Hematopoietic multipotent progenitor cell treated with erythropoietin and hydrocortisone succinate and interleukin-3 and kit ligand, for 4 days (in vitro differentiated cells): ENCODE results near the gene JMJD6.
A peak's percentile ranks its signal among the peaks of the same experiment; 100 is the strongest.
"Not testable (repeated sequence)": the region's sequence is repeated elsewhere in the genome, so short reads cannot be mapped to it uniquely, and the experiment has no call there.

ENCODE experiments used
- DNase-seq: peaks from one replicate; pipeline ENCODE4 v3.0.0-alpha.2; 2015

JMJD6 gene

GRCh38 chr17:76736349-76737081 lies 10.1 kb upstream of the JMJD6 start:
- DNase-seq: peak; percentile 81

GRCh38 chr17:76735586-76736348 lies 9.4 kb upstream of the JMJD6 start:
- DNase-seq: peak; percentile 21

- DNase-seq: peak; percentile 69
Observed at GRCh38 chr17:76735006-76735405, 8.6 kb upstream of the JMJD6 start.

GRCh38 chr17:76734080-76734840 lies 7.9 kb upstream of the JMJD6 start:
- DNase-seq: peak; percentile 72

- no peak for DNase-seq
Observed at GRCh38 chr17:76733618-76733957, 7.2 kb upstream of the JMJD6 start.

- DNase-seq: peak; percentile 22
Observed at GRCh38 chr17:76732734-76733617, 6.6 kb upstream of the JMJD6 start.

- DNase-seq: peak; percentile 13
Observed at GRCh38 chr17:76731800-76732733, 5.7 kb upstream of the JMJD6 start.

GRCh38 chr17:76727745-76728456 lies 1.5 kb upstream of the JMJD6 start:
- DNase-seq: peak; percentile 49

- DNase-seq: peak; percentile 90
Observed at GRCh38 chr17:76726776-76727718, 641 bp upstream of the JMJD6 start, which contains the start of gene METTL23. Gene METTL23 (plus strand): TSS chr17:76726839. CDS start chr17:76729711, 2,872 bp downstream.

- DNase-seq: peak; percentile 90
Observed at GRCh38 chr17:76725580-76726230, 701 bp downstream of the JMJD6 start.

GRCh38 chr17:76723812-76724211 lies 2.6 kb downstream of the JMJD6 start:
- no peak for DNase-seq

GRCh38 chr17:76722977-76723376 lies 3.4 kb downstream of the JMJD6 start:
- DNase-seq: not testable (repeated sequence)

GRCh38 chr17:76722279-76722678 lies 4.1 kb downstream of the JMJD6 start:
- no peak for DNase-seq

- DNase-seq: no peak
Observed at GRCh38 chr17:76721463-76721862, 4.9 kb downstream of the JMJD6 start.

- no peak for DNase-seq
Observed at GRCh38 chr17:76720941-76721340, 5.5 kb downstream of the JMJD6 start.

- DNase-seq: no peak
Observed at GRCh38 chr17:76720211-76720610, 6.2 kb downstream of the JMJD6 start.

- no peak for DNase-seq
Observed at GRCh38 chr17:76718516-76718915, 7.9 kb downstream of the JMJD6 start.

- no peak for DNase-seq
Observed at GRCh38 chr17:76716839-76717215, 9.6 kb downstream of the JMJD6 start.
